Prostate gland (tissue), 2 donors: ENCODE results near the gene ARL17A.
"Not testable (repeated sequence)": the region's sequence is repeated elsewhere in the genome, so short reads cannot be mapped to it uniquely, and the experiment has no call there.

Source experiments
- POLR2A ChIP-seq: fragments of 450-650 bp; IDR thresholded peaks from one replicate; pipeline ENCODE4 v1.6.1; 2016; ENCODE audit warnings: antibody characterized with exemption, mild to moderate bottlenecking
- POLR2AphosphoS5 ChIP-seq: sonication (generic); formaldehyde crosslinking; IDR thresholded peaks from one replicate; pipeline ENCODE4 v1.6.1; 2017; ENCODE audit warnings: antibody characterized with exemption
- TF ChIP-seq, protein P1 (sequence below), 4 experiments: fragments of 200-600 bp in 2 of 4; fragments of 450-650 bp in 2 of 4; sonication (generic) in 2 of 4; IDR thresholded peaks; 1 replicate in 3 of 4; 2 replicates in 1 of 4; pipeline ENCODE4 v1.5.1; 2016 to 2019; ENCODE audit warnings: antibody characterized with exemption in 4 of 4, mild to moderate bottlenecking in 2 of 4, moderate library complexity in 2 of 4

DNA sequence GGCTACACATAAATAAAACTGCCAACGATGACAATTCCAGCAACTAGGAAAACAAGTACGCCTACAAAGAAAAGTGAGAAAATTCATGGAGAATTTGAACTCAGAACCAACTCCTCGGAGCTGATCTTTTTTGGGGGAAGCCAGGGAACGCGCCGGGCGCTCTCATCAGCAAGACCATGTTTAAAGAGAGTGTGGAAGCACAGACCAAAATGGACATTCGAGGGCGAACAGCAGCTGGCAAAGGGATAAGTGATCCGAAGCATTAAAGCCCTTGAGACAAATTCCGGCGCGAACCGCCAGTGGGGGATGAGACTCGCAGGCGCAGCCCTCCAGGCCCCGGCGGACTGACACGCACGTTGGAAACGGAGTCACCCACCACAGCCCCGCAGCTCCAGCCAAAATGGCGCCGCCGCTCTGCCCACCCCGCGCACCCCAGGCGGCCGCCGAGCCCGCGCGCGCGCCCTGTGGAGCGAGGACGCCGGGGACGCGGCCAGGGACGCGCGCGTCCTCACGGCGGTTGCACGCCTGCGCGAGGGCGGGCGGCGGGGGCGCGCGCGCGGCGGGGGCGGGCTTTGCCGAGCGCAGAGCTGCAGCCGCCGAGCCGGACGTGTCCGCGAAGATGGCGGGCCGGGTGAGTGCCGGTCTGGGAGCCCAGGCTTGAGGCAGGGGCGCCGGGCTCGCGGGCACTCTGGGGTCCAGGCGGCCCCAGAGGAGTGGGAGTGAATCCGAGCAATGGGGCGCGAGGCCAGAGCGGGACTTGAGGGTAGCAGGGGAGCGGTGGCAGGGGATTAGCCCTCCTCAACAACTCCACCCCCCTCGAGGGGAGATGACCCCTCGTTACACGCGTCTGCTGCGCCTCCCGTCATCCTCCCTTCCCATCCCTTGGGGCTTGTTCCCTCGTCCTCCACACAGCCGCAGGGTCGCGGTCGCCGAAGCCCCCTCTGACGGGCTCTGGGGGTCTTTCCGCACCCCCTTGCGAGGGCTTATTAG, 11.0 kb upstream of the ARL17A start, which contains the start of gene NSF:
- not testable (repeated sequence) for TF ChIP-seq POLR2AphosphoS5, POLR2A
- TF ChIP-seq, protein P1, sequence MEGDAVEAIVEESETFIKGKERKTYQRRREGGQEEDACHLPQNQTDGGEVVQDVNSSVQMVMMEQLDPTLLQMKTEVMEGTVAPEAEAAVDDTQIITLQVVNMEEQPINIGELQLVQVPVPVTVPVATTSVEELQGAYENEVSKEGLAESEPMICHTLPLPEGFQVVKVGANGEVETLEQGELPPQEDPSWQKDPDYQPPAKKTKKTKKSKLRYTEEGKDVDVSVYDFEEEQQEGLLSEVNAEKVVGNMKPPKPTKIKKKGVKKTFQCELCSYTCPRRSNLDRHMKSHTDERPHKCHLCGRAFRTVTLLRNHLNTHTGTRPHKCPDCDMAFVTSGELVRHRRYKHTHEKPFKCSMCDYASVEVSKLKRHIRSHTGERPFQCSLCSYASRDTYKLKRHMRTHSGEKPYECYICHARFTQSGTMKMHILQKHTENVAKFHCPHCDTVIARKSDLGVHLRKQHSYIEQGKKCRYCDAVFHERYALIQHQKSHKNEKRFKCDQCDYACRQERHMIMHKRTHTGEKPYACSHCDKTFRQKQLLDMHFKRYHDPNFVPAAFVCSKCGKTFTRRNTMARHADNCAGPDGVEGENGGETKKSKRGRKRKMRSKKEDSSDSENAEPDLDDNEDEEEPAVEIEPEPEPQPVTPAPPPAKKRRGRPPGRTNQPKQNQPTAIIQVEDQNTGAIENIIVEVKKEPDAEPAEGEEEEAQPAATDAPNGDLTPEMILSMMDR (IDR thresholded peaks at IDR 0.05) = not testable (repeated sequence)
